GM15510 (cell line): ENCODE measurements around the gene LRRC4.

ENCODE experiments used
- POLR2A ChIP-seq: IDR thresholded peaks from 3 replicates; pipeline ENCODE4 v1.6.1; 2011; ENCODE audit warnings: borderline replicate concordance; ENCODE audit not compliant: insufficient read length; ENCODE audit errors: extremely low read depth

LRRC4 gene

DNA sequence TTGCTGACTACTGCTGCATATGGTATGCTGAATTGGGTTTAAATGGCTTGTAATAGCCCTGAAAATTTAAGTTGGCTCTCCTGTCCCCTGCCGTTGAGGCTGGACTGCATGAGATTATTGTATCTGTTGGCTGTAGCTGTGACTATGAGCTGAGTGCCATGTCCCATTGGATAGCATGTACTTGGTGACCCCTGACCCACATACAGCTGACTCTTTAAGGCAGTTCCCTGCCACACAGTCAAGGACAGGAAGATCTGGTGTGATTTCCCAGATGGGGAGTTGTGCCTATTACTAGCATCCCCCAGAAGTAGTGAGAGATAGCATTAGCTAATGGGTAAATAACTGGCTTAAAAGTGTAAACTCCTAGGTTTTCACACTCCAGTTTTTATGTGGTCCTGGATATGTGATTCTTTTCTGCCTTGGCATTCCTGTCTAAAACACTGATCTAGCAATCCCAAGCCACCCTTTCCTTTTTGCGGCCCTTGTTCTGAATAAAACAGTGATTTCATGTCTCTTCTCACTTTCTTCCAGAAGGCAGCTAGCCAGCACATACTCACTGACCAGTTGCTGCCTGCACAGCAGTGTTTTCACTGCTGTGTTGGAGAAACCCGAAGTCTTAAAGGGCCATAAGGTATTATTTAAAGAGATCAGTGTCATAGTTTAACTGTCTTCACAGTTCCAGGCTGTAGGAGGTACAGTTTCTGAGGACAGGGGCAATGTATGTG lies 35.9 kb downstream of the LRRC4 start:
- TF ChIP-seq POLR2A = no peak

DNA sequence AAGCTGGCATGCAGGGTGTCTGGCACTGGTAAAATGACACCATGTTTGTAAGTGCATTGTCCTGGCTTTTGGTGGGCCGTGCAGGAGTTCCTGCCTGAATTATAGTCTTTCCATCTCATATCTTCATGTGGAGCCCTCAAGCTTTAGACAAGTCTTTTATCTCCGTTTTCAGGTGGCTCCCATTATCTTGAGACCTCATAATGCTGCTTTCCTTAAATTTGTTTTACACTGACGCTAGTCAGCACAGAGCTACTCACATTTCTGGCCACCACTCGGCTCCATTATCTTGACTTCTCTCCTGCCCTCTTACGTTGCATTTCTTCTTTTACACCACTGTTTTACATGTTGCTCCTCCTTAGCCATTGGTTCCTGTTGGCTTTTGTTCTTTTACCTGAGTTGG lies 37.2 kb downstream of the LRRC4 start:
- no peak for TF ChIP-seq POLR2A

DNA sequence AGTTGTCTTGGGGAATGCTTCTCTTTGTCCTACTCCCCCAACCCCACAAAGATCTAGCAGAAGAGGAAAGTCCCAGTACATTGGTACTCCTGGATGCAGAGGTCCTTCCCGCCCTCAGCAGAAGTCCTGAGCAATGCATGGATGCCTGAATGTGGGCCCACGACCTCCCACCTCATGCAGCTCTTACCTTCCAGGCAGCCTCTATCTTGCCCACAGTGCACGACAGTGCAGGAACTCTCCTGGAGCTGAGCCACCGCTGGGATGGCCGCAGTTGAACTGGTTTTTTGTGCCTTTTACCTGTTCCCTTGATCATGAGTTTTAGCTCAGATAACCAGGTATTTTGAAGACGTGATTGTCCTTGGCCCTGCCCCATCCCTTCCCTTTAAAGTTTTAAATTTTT lies 37.9 kb downstream of the LRRC4 start:
- no peak for TF ChIP-seq POLR2A

DNA sequence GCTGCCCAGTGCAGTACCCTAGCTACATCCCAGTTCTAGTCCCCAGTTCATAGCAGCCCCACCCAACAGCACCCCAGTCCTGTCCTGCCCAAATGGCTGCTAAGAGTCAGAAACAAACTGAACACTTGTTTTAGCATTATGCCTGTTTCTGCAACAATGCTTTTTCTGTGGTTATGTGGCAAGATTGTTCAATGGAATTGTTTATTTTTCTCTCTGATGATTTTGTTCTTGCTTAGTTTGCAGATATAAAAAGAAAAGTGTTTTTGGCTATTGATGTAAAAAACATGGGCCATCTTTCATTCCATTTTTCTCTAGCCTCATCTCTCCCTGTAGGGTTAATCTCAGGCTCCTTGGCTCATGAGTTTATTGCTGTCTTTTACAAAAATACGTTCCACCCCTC lies 42.5 kb downstream of the LRRC4 start:
- no peak for TF ChIP-seq POLR2A

DNA sequence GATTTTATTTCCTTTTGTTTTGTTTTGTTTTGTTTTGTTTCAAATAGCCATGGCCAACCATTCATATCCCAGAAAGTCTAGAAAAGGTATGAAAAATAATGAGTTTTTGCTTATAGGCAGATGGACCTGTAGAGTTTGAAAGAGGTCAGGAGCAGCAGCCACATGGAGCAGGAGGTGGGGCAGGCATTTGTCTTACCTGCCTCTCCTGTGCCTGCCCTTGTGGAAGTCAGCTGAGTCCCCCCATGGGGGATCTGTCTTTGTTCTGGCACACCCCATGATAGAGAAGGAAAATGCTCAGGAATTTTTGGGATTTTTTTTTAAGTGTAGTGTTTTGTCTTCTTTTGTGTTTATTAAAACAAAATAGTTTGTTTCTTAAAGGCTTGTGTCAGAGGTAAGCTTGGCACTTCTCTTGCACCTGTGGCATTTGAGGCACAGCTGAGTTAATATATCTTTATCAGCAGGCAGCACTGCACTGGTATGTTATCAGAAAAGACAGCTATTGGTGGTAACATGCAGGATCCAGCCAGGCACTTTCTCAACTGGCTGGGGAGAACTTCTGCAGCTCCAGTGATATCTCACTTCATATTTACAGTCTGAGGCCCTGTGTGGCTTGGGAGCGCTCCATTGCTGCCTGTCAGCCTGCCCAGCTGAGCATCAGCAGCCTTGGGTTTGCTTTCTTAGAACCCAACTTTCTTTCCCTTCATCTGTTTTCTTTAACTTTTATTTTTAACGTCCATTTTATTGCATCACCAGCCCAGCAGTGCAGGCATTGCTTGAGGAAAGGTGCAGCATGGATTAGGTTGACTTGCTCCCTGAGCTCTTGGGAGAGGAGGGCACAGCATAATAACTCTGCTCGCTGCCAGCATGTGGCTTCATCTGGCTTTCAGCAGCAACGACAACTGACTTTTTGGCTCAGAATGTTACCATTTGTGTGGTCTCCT lies 44.4 kb downstream of the LRRC4 start:
- TF ChIP-seq POLR2A = no peak

DNA sequence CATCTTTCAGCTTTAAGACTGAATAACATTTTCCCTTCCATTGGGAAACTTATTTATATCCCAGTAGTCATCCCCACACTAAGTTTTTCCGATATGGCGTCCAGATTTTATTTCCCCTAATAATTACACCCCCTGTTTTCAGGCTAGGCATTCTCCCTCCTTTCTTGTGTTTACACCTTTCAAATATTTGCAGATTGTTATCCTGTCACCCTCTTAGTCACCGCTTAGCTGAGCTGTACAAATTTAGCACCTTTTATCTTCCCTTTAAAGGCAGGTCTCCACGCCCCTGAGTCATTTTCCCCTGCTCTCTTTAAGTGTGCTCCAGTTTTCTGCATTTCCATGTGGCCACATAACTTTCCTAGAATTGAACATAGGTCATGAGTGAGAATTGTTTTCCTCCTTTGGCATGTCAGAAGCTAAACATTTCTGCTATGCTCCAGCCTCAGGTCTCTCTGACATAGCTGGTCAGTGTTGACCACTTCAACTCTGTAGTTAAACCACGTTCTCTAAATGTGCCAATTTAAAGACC lies 47.4 kb downstream of the LRRC4 start:
- no peak for TF ChIP-seq POLR2A

DNA sequence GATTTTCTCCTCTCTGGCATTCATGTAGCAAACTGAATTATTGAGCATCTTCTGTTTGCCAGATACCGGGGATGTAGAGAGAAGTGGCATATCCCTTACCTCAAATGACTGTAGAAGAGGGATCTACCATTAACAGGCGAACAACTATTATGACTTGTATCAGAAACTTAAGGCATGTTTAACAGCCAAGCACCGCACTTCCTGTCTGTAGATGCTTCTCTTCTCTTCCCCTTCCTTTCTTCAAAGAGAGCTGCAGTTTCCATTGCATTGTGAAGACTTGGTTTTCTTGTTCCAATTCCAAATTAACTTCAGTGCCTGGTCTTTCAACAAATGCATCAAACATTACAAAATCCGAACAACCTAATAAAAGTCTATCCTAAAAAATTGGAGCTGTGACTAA lies 49.3 kb downstream of the LRRC4 start:
- TF ChIP-seq POLR2A = no peak

DNA sequence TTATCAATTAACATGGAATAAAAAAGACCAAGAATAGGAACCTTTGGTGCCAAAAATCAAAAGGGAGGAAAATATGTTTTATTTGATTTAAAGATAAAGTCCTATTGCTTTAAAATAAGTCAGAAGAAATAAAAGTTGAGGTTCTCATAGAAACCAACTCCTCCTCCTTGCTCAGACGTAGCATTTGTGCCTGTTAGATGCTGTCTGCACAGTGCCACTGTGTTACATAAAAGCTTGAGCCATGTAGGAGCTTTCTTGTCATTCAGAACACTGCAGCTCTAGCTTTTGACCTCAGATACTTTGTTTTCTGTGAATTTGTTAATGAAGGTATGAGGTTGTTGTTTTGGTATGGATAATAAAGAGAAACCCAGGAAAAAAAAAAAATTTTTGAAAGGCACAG lies 50.3 kb downstream of the LRRC4 start:
- TF ChIP-seq POLR2A = no peak

DNA sequence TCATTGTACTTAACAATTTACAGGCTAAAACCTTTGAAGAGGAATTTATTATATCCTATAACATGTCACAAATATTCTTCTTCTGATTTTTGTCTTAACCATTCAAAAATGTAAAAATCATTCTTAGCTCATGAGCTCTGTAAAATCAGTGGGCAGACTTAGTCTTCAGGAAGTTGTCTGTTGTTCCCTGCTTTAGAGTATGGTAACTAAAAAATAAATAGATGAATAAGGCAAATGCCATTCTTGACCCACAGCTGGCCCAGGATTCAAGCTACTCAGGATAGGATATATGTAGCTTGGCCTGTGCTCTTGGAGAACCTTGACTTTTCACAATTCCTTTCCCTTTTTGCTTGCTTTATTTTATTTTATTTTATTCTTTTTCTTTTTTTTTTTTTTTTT lies 51.5 kb downstream of the LRRC4 start:
- TF ChIP-seq POLR2A = no peak

DNA sequence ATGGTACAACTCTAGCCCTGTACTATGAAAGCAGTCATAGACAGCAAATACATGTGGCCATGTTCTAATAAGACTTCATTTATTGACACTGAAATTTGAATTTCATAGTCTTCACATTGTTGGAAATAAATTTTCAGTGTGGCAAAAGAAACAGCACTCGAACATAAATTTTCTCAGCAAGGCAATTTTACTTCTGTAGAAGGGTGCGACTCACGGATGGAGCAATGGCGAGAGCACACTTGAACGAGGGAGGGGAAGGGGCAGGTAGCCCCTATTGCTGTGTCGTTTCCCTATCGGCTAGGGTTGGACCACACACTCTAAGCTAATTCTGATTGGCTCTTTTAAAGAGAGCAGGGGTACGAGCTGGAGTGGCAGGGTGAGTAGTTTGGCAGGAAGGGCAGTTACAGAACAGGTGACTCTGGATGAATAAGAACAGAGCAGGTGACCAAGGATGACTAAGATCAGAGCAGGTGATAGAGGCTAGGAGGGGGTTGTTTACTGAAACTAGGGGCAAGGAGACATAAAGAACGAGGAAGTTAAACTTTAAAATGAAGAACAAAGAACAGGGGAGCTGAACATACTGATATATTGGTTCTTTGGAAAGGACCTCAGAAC lies 52.0 kb downstream of the LRRC4 start:
- TF ChIP-seq POLR2A = no peak

DNA sequence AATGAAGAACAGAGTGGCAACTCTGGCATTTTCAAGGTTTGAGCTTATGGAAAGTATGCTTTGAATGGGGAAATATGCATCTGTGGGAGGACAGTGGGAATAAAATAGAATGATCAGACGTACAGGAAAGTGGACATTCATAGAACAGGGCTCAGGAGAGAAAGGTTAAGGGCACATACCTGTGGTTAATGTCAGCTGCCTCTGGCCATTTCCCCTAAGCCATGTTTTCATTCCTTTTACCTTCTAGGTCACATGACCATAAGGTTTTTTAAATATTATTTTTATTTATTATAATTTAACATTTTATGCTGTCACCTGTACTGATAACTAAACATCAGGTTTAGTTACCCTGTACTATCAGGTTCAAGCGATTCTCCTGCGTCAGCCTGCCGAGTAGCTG lies 52.8 kb downstream of the LRRC4 start:
- TF ChIP-seq POLR2A = no peak
